SK-N-SH (cell line): ENCODE results near the gene TET1. TPM values are rescaled to one million over a fixed set of nuclear protein-coding genes. Genes with fewer than 3 reads are reported as not detected.

Experiments used
- CTCF ChIA-PET: fragments of 300-600, 350-600 bp; formaldehyde crosslinking; extraction: SDS; loops from one replicate; lab custom pipeline; 2021; lab: Yijun Ruan, JAX
- POLR2A ChIA-PET: fragments of 350-600 bp; sonication (Branson Sonifier 250); formaldehyde crosslinking; extraction: SDS; loops from one replicate; lab custom pipeline; 2020; ENCODE audit warnings: antibody characterized with exemption, inconsistent platforms; lab: Yijun Ruan, JAX
- DNase-seq: peaks from one replicate; pipeline ENCODE4 v3.0.0; 2012
- H2AFZ ChIP-seq: fragments of 200-600 bp; sonication (generic); 2 replicates; pipeline ENCODE4 v1.8.1; 2016; ENCODE audit warnings: antibody characterized with exemption, mild to moderate bottlenecking, low read depth
- H3F3A ChIP-seq: fragments of 200-600 bp; sonication (generic); replicated peaks from 2 replicates; pipeline ENCODE3; 2016; ENCODE audit warnings: antibody characterized with exemption, mild to moderate bottlenecking; ENCODE audit not compliant: insufficient read depth
- H3K27ac ChIP-seq, 2 experiments: fragments of 200-500 bp in 1 of 2; fragments of 200-600 bp in 1 of 2; sonication (Bioruptor generic) in 1 of 2; sonication (generic), shearing (Covaris generic) in 1 of 2; 2 replicates each; pipeline versions ENCODE4 v1.5.1 to v1.6.1; 2014 to 2016; ENCODE audit warnings: low read depth in 2 of 2, inconsistent platforms in 1 of 2, low read length in 1 of 2, mild to moderate bottlenecking in 1 of 2, mixed read lengths in 1 of 2
- H3K27me3 ChIP-seq: fragments of 200-600 bp; sonication (generic), shearing (Covaris generic); 2 replicates; pipeline ENCODE4 v1.6.1; 2016; ENCODE audit warnings: mixed run types; ENCODE audit not compliant: insufficient read depth
- H3K36me3 ChIP-seq, 2 experiments: fragments of 200-500 bp in 1 of 2; fragments of 200-600 bp in 1 of 2; sonication (Bioruptor generic) in 1 of 2; sonication (generic) in 1 of 2; replicated peaks in 1 of 2; 2 replicates each; pipeline versions ENCODE3 to v1.5.1; 2014 to 2016; ENCODE audit warnings: low read length in 1 of 2, mild to moderate bottlenecking in 1 of 2; ENCODE audit not compliant: insufficient read depth in 2 of 2, control insufficient read depth in 1 of 2
- H3K4me1 ChIP-seq, 2 experiments: fragments of 200-500 bp in 1 of 2; fragments of 200-600 bp in 1 of 2; sonication (Bioruptor generic) in 1 of 2; sonication (generic), shearing (Covaris generic) in 1 of 2; 2 replicates each; pipeline versions ENCODE4 v1.5.1 to v1.6.1; 2014 to 2016; ENCODE audit warnings: low read depth in 1 of 2, low read length in 1 of 2, mixed run types in 1 of 2; ENCODE audit not compliant: insufficient read depth in 2 of 2, control insufficient read depth in 1 of 2
- H3K4me2 ChIP-seq: fragments of 200-600 bp; sonication (generic), shearing (Covaris generic); 2 replicates; pipeline ENCODE4 v1.6.1; 2017; ENCODE audit warnings: mixed run types
- H3K4me3 ChIP-seq, 2 experiments: fragments of 200-500 bp in 1 of 2; fragments of 200-600 bp in 1 of 2; sonication (Bioruptor generic) in 1 of 2; sonication (generic), shearing (Covaris generic) in 1 of 2; 2 replicates each; pipeline versions ENCODE4 v1.5.1 to v1.8.1; 2014 to 2016; ENCODE audit warnings: low read depth in 2 of 2, inconsistent platforms in 1 of 2, low read length in 1 of 2, mild to moderate bottlenecking in 1 of 2, mixed read lengths in 1 of 2, moderate library complexity in 1 of 2
- H3K79me2 ChIP-seq: fragments of 200-600 bp; sonication (generic); 2 replicates; pipeline ENCODE4 v1.8.1; 2017; ENCODE audit warnings: mild to moderate bottlenecking; ENCODE audit not compliant: insufficient read depth
- H3K9ac ChIP-seq: fragments of 200-600 bp; sonication (generic); 2 replicates; pipeline ENCODE4 v1.6.1; 2017; ENCODE audit warnings: mixed run types
- H3K9me2 ChIP-seq: fragments of 200-600 bp; sonication (generic); 2 replicates; pipeline ENCODE4 v1.6.1; 2017; ENCODE audit warnings: mixed run types
- H3K9me3 ChIP-seq: fragments of 200-600 bp; sonication (generic); 2 replicates; pipeline ENCODE4 v1.6.1; 2017; ENCODE audit warnings: mixed run types, mild to moderate bottlenecking, moderate library complexity
- H4K20me1 ChIP-seq: fragments of 200-600 bp; sonication (generic); 2 replicates; pipeline ENCODE4 v1.6.1; 2017; ENCODE audit warnings: mild to moderate bottlenecking, mixed run types; ENCODE audit not compliant: insufficient read depth
- CHD2 ChIP-seq: fragments of 150-350 bp; IDR thresholded peaks from 2 replicates; pipeline ENCODE4 v1.6.1; 2018; ENCODE audit warnings: low read length; ENCODE audit not compliant: partially characterized antibody
- FOSL2 ChIP-seq: IDR thresholded peaks from 2 replicates; pipeline ENCODE4 v1.4.0; 2012; ENCODE audit warnings: low read depth, mild to moderate bottlenecking, moderate library complexity, borderline replicate concordance
- GABPA ChIP-seq: IDR thresholded peaks from 2 replicates; pipeline ENCODE4 v1.4.0; 2012; ENCODE audit warnings: low read depth, mild to moderate bottlenecking
- IRF3 ChIP-seq: fragments of 150-350 bp; IDR thresholded peaks from 2 replicates; pipeline ENCODE4 v1.6.1; 2016; ENCODE audit warnings: mild to moderate bottlenecking, low read depth, low read length
- MEF2A ChIP-seq: IDR thresholded peaks from 2 replicates; pipeline ENCODE4 v1.4.0; 2012; ENCODE audit warnings: low read depth, borderline replicate concordance
- NRF1 ChIP-seq: IDR thresholded peaks from 2 replicates; pipeline ENCODE4 v1.6.1; 2012; ENCODE audit warnings: low read depth, mild to moderate bottlenecking, low read length
- PBX3 ChIP-seq: IDR thresholded peaks from 2 replicates; pipeline ENCODE4; 2012
- REST ChIP-seq: IDR thresholded peaks from 2 replicates; pipeline ENCODE4 v1.6.1; 2012; ENCODE audit warnings: mild to moderate bottlenecking, low read depth, low read length, moderate library complexity
- SMC3 ChIP-seq: IDR thresholded peaks from 2 replicates; pipeline ENCODE4 v1.6.1; 2012; ENCODE audit warnings: low read depth, low read length, improper control_type of control experiment
- TAF1 ChIP-seq: IDR thresholded peaks from 2 replicates; pipeline ENCODE4 v1.6.1; 2012; ENCODE audit warnings: low read depth, mild to moderate bottlenecking, low read length, moderate library complexity, borderline replicate concordance
- USF1 ChIP-seq: IDR thresholded peaks from 2 replicates; pipeline ENCODE4 v1.4.0; 2012; ENCODE audit warnings: low read depth, borderline replicate concordance
- YY1 ChIP-seq: IDR thresholded peaks from 2 replicates; pipeline ENCODE4 v1.4.0; 2012; ENCODE audit warnings: low read depth, mild to moderate bottlenecking
- WGBS: methylation state at CpG from one replicate; pipeline ENCODE4 v1.1.6; 2017; ENCODE audit warnings: low lambda C conversion rate; 5-methylcytosine and 5-hydroxymethylcytosine counted together
- polyA plus RNA-seq, 3 experiments: library from polyadenylated mRNA; depleted of rRNA; stranded (reverse); fragments of >200 nt; gene quantifications; 2 replicates each; pipeline ENCODE4 v1.2.3, GENCODE V29; 2012

Gene TET1
- polyA plus RNA-seq, 1 of the 3 experiments (the other 2 are of a cell fraction) = 0.38 TPM

GRCh38 chr10:68625316-68625921, 65.3 kb downstream of the TET1 start:
- Histone ChIP-seq H3K79me2 (peaks cover 14% of the 10 kb centered on the region; the same call in 1 of the 2 replicates), H3K9me3 (no peaks in the 10 kb centered on the region), H3K9me2 (no peaks in the 10 kb centered on the region), H3K4me3 (no peak overlapping the region), H2AFZ (no peak overlapping the region), H4K20me1 (no peaks in the 10 kb centered on the region), H3K4me1 (peaks cover 0 to 5% of the 10 kb centered on the region in 2 experiments; a peak in 2 of 4 replicates), H3F3A (no peaks in the 10 kb centered on the region), H3K36me3 (peaks cover 0 to 3% of the 10 kb centered on the region in 2 experiments), H3K27me3 (no peaks in the 10 kb centered on the region), H3K27ac (no peak overlapping the region)
- WGBS = 79% methylated on average over 4 of the region's 4 CpGs
- CTCF ChIA-PET = no interaction called here
- TF ChIP-seq YY1 (no peak), MEF2A (no peak), PBX3 (no peak), GABPA (no peak), FOSL2 (no peak), TAF1 (no peak), CHD2 (no peak), IRF3 (no peak), USF1 (no peak), NRF1 (no peak), REST (no peak), SMC3 (no peak)
- TF ChIP-seq, all 33 proteins: peak for 0
- no peak for DNase-seq
- POLR2A ChIA-PET = no interaction called here
- no peak overlapping the region for H3K4me2 ChIP-seq
- H3K9ac ChIP-seq = no peak overlapping the region
